Measurements from ENCODE around the gene SLC39A2. TPM values are rescaled to one million over a fixed set of nuclear protein-coding genes. Genes with fewer than 3 reads are reported as not detected.

The SLC39A2 gene
- total RNA-seq, 1 experiment from 2014 or later: not detected

DNA sequence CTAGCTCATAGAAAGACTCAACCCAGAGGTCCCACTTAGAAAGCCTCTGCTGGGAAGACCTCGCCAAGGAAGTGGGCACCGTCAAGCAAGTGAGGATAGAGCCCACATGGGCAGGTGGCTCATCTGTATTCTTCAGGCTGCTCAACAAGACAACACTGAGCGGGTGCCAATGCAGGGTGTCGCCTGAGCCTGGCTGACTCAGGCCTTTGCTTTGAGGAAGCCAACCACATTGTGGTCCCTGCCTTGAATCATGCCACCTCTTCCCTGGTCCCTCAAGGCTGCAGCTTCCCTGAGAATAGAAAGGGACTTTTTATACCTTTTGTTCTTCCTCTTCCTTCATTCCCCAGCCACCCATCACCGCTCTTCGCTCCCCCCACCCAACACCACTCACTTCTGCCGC, 37.7 kb downstream of the SLC39A2 start:
- BruUV-seq (replicated peaks): no TSS peak
- H3K27ac Mint-ChIP-seq (ENCODE audit: low read depth, unreplicated experiment): no peak overlapping the region
- H3K9me3 Mint-ChIP-seq (ENCODE audit: unreplicated experiment): no peaks in the 10 kb centered on the region
- no peaks in the 10 kb centered on the region for H3K27me3 Mint-ChIP-seq (ENCODE audit: insufficient read depth, unreplicated experiment)
- intact Hi-C loops (cut with micrococcal nuclease): no loop called here
- DNase-seq (ENCODE audit: unreplicated experiment): no peak
- TF ChIP-seq, protein P1, sequence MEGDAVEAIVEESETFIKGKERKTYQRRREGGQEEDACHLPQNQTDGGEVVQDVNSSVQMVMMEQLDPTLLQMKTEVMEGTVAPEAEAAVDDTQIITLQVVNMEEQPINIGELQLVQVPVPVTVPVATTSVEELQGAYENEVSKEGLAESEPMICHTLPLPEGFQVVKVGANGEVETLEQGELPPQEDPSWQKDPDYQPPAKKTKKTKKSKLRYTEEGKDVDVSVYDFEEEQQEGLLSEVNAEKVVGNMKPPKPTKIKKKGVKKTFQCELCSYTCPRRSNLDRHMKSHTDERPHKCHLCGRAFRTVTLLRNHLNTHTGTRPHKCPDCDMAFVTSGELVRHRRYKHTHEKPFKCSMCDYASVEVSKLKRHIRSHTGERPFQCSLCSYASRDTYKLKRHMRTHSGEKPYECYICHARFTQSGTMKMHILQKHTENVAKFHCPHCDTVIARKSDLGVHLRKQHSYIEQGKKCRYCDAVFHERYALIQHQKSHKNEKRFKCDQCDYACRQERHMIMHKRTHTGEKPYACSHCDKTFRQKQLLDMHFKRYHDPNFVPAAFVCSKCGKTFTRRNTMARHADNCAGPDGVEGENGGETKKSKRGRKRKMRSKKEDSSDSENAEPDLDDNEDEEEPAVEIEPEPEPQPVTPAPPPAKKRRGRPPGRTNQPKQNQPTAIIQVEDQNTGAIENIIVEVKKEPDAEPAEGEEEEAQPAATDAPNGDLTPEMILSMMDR (IDR thresholded peaks at IDR 0.05; ENCODE audit: unreplicated experiment): no peak
- ChIA-PET POLR2A (no interaction called here), CTCF (interaction anchor here (0.5 to 6.6 kb wide), 8 partner anchors 10 to 65 kb away, joined by 3 to 104 read pairs (median 8); no protein-coding TSS in a partner anchor)
- no peak overlapping the region for H3K4me3 Mint-ChIP-seq (ENCODE audit: unreplicated experiment)
- H3K4me1 Mint-ChIP-seq (ENCODE audit: insufficient read depth, unreplicated experiment): peaks cover 6% of the 10 kb centered on the region
- H3K36me3 Mint-ChIP-seq (ENCODE audit: insufficient read depth, unreplicated experiment): no peaks in the 10 kb centered on the region

DNA sequence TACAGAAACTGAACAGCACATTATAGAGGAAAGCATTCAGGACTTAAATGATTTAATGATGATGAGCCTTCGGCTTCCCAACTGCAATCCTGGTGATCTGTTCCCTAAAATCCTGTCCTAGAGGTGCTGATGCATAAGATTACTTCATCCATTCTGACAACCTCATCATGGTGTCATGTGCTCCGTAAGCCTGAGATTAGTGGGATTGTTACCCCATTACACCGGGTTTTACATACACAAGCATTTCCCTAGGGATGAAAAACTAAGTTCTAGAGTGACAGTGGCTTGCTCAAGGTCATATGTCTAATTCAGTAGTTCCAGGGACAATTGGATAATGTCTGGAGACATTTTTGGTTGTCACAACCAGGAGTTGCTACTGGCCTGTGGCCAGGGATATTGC, 38.1 kb downstream of the SLC39A2 start:
- no peaks in the 10 kb centered on the region for H3K36me3 Mint-ChIP-seq (ENCODE audit: insufficient read depth, unreplicated experiment)

DNA sequence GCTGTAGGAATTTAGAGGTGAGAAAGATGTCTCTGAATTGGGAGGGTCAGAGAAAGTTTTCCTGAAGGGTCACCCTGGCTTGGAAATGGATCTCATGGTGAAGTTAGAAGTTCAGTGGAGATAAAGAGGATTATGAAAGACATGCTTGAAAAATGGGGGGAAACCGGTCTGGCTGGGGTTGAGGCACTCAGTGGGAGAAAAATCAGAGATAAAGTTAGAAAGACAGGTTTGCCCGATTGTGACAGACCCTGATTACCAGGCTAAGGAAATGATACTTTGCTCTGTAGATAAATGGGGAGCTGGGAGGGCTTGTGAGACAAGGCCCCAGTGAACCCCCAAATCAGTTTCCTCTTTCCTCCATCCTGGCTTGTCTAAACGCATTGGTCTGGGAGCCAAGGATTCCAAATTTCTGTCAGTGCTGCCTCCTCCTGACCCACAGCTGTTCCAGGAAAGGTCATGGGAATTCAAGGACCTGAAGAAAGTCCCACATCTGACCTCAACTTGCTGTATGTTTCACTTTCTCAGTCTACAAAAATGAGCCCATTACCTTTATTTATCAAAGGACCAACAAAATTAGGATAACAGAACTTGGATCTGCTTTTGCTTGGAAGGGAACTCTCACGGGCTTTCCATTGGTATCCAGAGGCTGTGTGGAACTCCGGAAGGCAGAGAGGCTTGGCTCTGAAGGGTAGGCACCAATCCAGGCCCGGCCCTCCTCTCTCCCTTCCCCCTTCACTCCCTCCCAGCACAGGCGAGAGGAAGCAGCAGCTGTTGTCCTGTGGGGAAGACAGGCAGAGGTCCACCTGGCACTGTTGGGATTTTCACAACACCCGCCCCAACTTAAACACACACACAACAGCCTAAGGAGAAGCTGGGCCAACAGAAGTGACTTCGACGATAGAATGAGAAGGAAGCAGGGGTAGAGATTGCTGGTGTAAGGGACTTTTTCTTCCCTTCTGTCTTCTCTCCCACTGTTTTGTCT, 39.6 kb downstream of the SLC39A2 start:
- POLR2A ChIA-PET: interaction anchor here (0.6 kb wide), 1 partner anchor 52 kb away, joined by 3 read pairs; no protein-coding TSS in a partner anchor

More for the DNA sequence above, 38.1 kb downstream of the SLC39A2 start:
- ChIA-PET CTCF (interaction anchor here (0.5 to 3.7 kb wide), 7 partner anchors 11 to 1077 kb away, joined by 3 to 21 read pairs (median 4); no protein-coding TSS in a partner anchor), POLR2A (interaction anchor here (0.7 kb wide), 1 partner anchor 23 kb away, joined by 3 read pairs; no protein-coding TSS in a partner anchor)
- Mint-ChIP-seq H3K4me3 (ENCODE audit: unreplicated experiment) (no peak overlapping the region), H3K9me3 (ENCODE audit: unreplicated experiment) (no peaks in the 10 kb centered on the region), H3K27me3 (ENCODE audit: insufficient read depth, unreplicated experiment) (no peaks in the 10 kb centered on the region), H3K4me1 (ENCODE audit: insufficient read depth, unreplicated experiment) (peaks cover 11% of the 10 kb centered on the region), H3K27ac (ENCODE audit: low read depth, unreplicated experiment) (no peak overlapping the region)
- no TSS peak for BruUV-seq (replicated peaks)
- no peak for DNase-seq (ENCODE audit: unreplicated experiment)
- TF ChIP-seq, protein P1 (IDR thresholded peaks at IDR 0.05; ENCODE audit: unreplicated experiment): no peak
- intact Hi-C loops (cut with micrococcal nuclease): no loop called here

More for the DNA sequence above, 39.6 kb downstream of the SLC39A2 start:
- intact Hi-C loops (cut with micrococcal nuclease): no loop called here
- Mint-ChIP-seq H3K4me3 (ENCODE audit: unreplicated experiment) (no peak overlapping the region), H3K27me3 (ENCODE audit: insufficient read depth, unreplicated experiment) (no peaks in the 10 kb centered on the region), H3K4me1 (ENCODE audit: insufficient read depth, unreplicated experiment) (peaks cover 25% of the 10 kb centered on the region), H3K36me3 (ENCODE audit: insufficient read depth, unreplicated experiment) (no peaks in the 10 kb centered on the region), H3K9me3 (ENCODE audit: unreplicated experiment) (no peaks in the 10 kb centered on the region), H3K27ac (ENCODE audit: low read depth, unreplicated experiment) (no peak overlapping the region)
- DNase-seq (ENCODE audit: unreplicated experiment): no peak
- no TSS peak for BruUV-seq (replicated peaks)
- CTCF ChIA-PET: interaction anchor here (1.0 to 7.2 kb wide), 15 partner anchors 8 to 344 kb away, joined by 3 to 391 read pairs (median 28); partner anchors contain the start of genes ARHGEF40, SLC39A2 and TPPP2
- TF ChIP-seq, protein P1 (IDR thresholded peaks at IDR 0.05; ENCODE audit: unreplicated experiment): no peak

Data from MCF 10A (cell line).